ENCODE measurements around the gene DSCAML1.

The DSCAML1 gene

GRCh38 chr11:117671370-117671769 lies 125.6 kb downstream of the DSCAML1 start:
- TF ChIP-seq ELF4 (IDR thresholded peaks at IDR 0.05), result no peak
- TF ChIP-seq HDGF (IDR thresholded peaks at IDR 0.05; ENCODE audit: borderline replicate concordance), result no peak
- TF ChIP-seq FOXM1 (IDR thresholded peaks at IDR 0.05; ENCODE audit: borderline replicate concordance), result no peak
- TF ChIP-seq SP1 (IDR thresholded peaks at IDR 0.05), result no peak
- TF ChIP-seq LEF1 (IDR thresholded peaks at IDR 0.05; ENCODE audit: borderline replicate concordance), result no peak
- no peak for TF ChIP-seq FOXK2 (IDR thresholded peaks at IDR 0.05)
- TF ChIP-seq PKNOX1 (IDR thresholded peaks at IDR 0.05), result no peak
- TF ChIP-seq ZNF384 (IDR thresholded peaks at IDR 0.05), result no peak
- TF ChIP-seq BHLHE40 (IDR thresholded peaks at IDR 0.05; ENCODE audit: borderline replicate concordance), result no peak
- TF ChIP-seq L3MBTL2 (conservative IDR thresholded peaks at IDR 0.05), result no peak
- TF ChIP-seq CTBP1 (IDR thresholded peaks at IDR 0.05; ENCODE audit: borderline replicate concordance), result no peak
- no peak for TF ChIP-seq ARNT (IDR thresholded peaks at IDR 0.05)
- no peak for TF ChIP-seq FOXA1 (IDR thresholded peaks at IDR 0.05)
- no peak for TF ChIP-seq NFRKB (IDR thresholded peaks at IDR 0.05)
- TF ChIP-seq TARDBP (IDR thresholded peaks at IDR 0.05), result no peak
- TF ChIP-seq SUZ12 (IDR thresholded peaks at IDR 0.05), result no peak
- ChIA-PET CTCF (interaction anchor here (0.8 kb wide), 1 partner anchor 137 kb away, joined by 3 read pairs; no protein-coding TSS in a partner anchor), POLR2A (no interaction called here)
- no peak for DNase-seq (ENCODE audit: extremely low spot score)

GRCh38 chr11:117670924-117671323 lies 126.1 kb downstream of the DSCAML1 start:
- POLR2A ChIA-PET, result no interaction called here
- TF ChIP-seq BHLHE40 (IDR thresholded peaks at IDR 0.05; ENCODE audit: borderline replicate concordance) (no peak), CTBP1 (IDR thresholded peaks at IDR 0.05; ENCODE audit: borderline replicate concordance) (no peak), ZNF384 (IDR thresholded peaks at IDR 0.05) (no peak)
- no peak for DNase-seq (ENCODE audit: extremely low spot score)
- CTCF ChIA-PET, result interaction anchor here (0.8 kb wide), 1 partner anchor 137 kb away, joined by 3 read pairs; no protein-coding TSS in a partner anchor

- DNase-seq (ENCODE audit: extremely low spot score), result no peak
- POLR2A ChIA-PET, result no interaction called here
- TF ChIP-seq BHLHE40 (IDR thresholded peaks at IDR 0.05; ENCODE audit: borderline replicate concordance), result no peak
- TF ChIP-seq L3MBTL2 (conservative IDR thresholded peaks at IDR 0.05), result no peak
- no peak for TF ChIP-seq FOXA1 (IDR thresholded peaks at IDR 0.05)
- no peak for TF ChIP-seq FOXM1 (IDR thresholded peaks at IDR 0.05; ENCODE audit: borderline replicate concordance)
- TF ChIP-seq ARNT (IDR thresholded peaks at IDR 0.05), result no peak
- TF ChIP-seq SP1 (IDR thresholded peaks at IDR 0.05), result no peak
- no peak for TF ChIP-seq FOXK2 (IDR thresholded peaks at IDR 0.05)
- TF ChIP-seq CTBP1 (IDR thresholded peaks at IDR 0.05; ENCODE audit: borderline replicate concordance), result no peak
- TF ChIP-seq ZNF384 (IDR thresholded peaks at IDR 0.05), result no peak
- no peak for TF ChIP-seq ELF4 (IDR thresholded peaks at IDR 0.05)
- TF ChIP-seq PKNOX1 (IDR thresholded peaks at IDR 0.05), result no peak
- CTCF ChIA-PET, result no interaction called here
These were observed 126.6 kb downstream of the DSCAML1 start for GRCh38 chr11:117670443-117670842.

- TF ChIP-seq ELF4 (IDR thresholded peaks at IDR 0.05) (no peak), SP1 (IDR thresholded peaks at IDR 0.05) (no peak), PKNOX1 (IDR thresholded peaks at IDR 0.05) (no peak), NFRKB (IDR thresholded peaks at IDR 0.05) (no peak), LEF1 (IDR thresholded peaks at IDR 0.05; ENCODE audit: borderline replicate concordance) (no peak), CTBP1 (IDR thresholded peaks at IDR 0.05; ENCODE audit: borderline replicate concordance) (no peak), FOXK2 (IDR thresholded peaks at IDR 0.05) (no peak), FOXA1 (IDR thresholded peaks at IDR 0.05) (no peak), BHLHE40 (IDR thresholded peaks at IDR 0.05; ENCODE audit: borderline replicate concordance) (no peak), FOXM1 (IDR thresholded peaks at IDR 0.05; ENCODE audit: borderline replicate concordance) (no peak), ZNF384 (IDR thresholded peaks at IDR 0.05) (no peak), SUZ12 (IDR thresholded peaks at IDR 0.05) (no peak), L3MBTL2 (conservative IDR thresholded peaks at IDR 0.05) (no peak), TARDBP (IDR thresholded peaks at IDR 0.05) (no peak), HDGF (IDR thresholded peaks at IDR 0.05; ENCODE audit: borderline replicate concordance) (no peak)
- no peak for DNase-seq (ENCODE audit: extremely low spot score)
- POLR2A ChIA-PET, result no interaction called here
- CTCF ChIA-PET, result no interaction called here
These were observed 127.4 kb downstream of the DSCAML1 start for GRCh38 chr11:117669616-117670015.

GRCh38 chr11:117669062-117669461 lies 128.0 kb downstream of the DSCAML1 start:
- POLR2A ChIA-PET, result no interaction called here
- CTCF ChIA-PET, result no interaction called here
- TF ChIP-seq FOXK2 (IDR thresholded peaks at IDR 0.05), result no peak
- TF ChIP-seq LEF1 (IDR thresholded peaks at IDR 0.05; ENCODE audit: borderline replicate concordance), result no peak
- TF ChIP-seq SP1 (IDR thresholded peaks at IDR 0.05), result no peak
- TF ChIP-seq ARNT (IDR thresholded peaks at IDR 0.05), result no peak
- TF ChIP-seq ELF4 (IDR thresholded peaks at IDR 0.05), result no peak
- no peak for TF ChIP-seq ZNF384 (IDR thresholded peaks at IDR 0.05)
- no peak for TF ChIP-seq CTBP1 (IDR thresholded peaks at IDR 0.05; ENCODE audit: borderline replicate concordance)
- no peak for TF ChIP-seq BHLHE40 (IDR thresholded peaks at IDR 0.05; ENCODE audit: borderline replicate concordance)
- no peak for TF ChIP-seq SUZ12 (IDR thresholded peaks at IDR 0.05)
- no peak for TF ChIP-seq NFRKB (IDR thresholded peaks at IDR 0.05)
- TF ChIP-seq HDGF (IDR thresholded peaks at IDR 0.05; ENCODE audit: borderline replicate concordance), result no peak
- TF ChIP-seq FOXM1 (IDR thresholded peaks at IDR 0.05; ENCODE audit: borderline replicate concordance), result no peak
- TF ChIP-seq TARDBP (IDR thresholded peaks at IDR 0.05), result no peak
- TF ChIP-seq L3MBTL2 (conservative IDR thresholded peaks at IDR 0.05), result no peak
- no peak for TF ChIP-seq FOXA1 (IDR thresholded peaks at IDR 0.05)
- TF ChIP-seq PKNOX1 (IDR thresholded peaks at IDR 0.05), result no peak
- DNase-seq (ENCODE audit: extremely low spot score), result no peak
